Uterus (tissue), 2 donors: ENCODE results near the gene RBP5.

ENCODE experiments used
- CTCF ChIP-seq, 4 experiments: fragments of 200-600 bp in 2 of 4; fragments of 450-650 bp in 2 of 4; sonication (generic) in 2 of 4; IDR thresholded peaks; one replicate each; pipeline ENCODE4 v1.5.1; 2016 to 2019; ENCODE audit warnings: antibody characterized with exemption in 4 of 4, mild to moderate bottlenecking in 2 of 4, moderate library complexity in 1 of 4
- POLR2A ChIP-seq, 2 donors: fragments of 450-650 bp; IDR thresholded peaks; one replicate each; pipeline ENCODE4 v1.6.1; 2016; ENCODE audit warnings: antibody characterized with exemption in 2 of 2, mild to moderate bottlenecking in 1 of 2, moderate library complexity in 1 of 2

- TF ChIP-seq CTCF (IDR thresholded peaks at IDR 0.05) (no peak), POLR2A (IDR thresholded peaks at IDR 0.05) (no peak)
Observed at GRCh38 chr12:7141351-7142005, 12.8 kb upstream of the RBP5 start.
